Right renal pelvis (tissue), 4 donors: ENCODE data around the gene EML4. TPM values are rescaled to one million over a fixed set of nuclear protein-coding genes. Genes with fewer than 3 reads are reported as not detected.
"Not testable (repeated sequence)": the region's sequence is repeated elsewhere in the genome, so short reads cannot be mapped to it uniquely, and the experiment has no call there.

Source experiments
- DNase-seq, 4 donors: peaks; one replicate each; pipeline ENCODE4 v3.0.0-alpha.2; 2013; ENCODE audit warnings: low read depth in 4 of 4, low spot score in 3 of 4, missing footprints in 1 of 4
- polyA plus RNA-seq, 4 donors: library from polyadenylated mRNA; unstranded; fragments of 120-200 nt; gene quantifications; one replicate each; pipeline ENCODE4 v1.2.1, GENCODE V29; 2013; ENCODE audit not compliant: insufficient read length in 4 of 4

Gene EML4, protein sequence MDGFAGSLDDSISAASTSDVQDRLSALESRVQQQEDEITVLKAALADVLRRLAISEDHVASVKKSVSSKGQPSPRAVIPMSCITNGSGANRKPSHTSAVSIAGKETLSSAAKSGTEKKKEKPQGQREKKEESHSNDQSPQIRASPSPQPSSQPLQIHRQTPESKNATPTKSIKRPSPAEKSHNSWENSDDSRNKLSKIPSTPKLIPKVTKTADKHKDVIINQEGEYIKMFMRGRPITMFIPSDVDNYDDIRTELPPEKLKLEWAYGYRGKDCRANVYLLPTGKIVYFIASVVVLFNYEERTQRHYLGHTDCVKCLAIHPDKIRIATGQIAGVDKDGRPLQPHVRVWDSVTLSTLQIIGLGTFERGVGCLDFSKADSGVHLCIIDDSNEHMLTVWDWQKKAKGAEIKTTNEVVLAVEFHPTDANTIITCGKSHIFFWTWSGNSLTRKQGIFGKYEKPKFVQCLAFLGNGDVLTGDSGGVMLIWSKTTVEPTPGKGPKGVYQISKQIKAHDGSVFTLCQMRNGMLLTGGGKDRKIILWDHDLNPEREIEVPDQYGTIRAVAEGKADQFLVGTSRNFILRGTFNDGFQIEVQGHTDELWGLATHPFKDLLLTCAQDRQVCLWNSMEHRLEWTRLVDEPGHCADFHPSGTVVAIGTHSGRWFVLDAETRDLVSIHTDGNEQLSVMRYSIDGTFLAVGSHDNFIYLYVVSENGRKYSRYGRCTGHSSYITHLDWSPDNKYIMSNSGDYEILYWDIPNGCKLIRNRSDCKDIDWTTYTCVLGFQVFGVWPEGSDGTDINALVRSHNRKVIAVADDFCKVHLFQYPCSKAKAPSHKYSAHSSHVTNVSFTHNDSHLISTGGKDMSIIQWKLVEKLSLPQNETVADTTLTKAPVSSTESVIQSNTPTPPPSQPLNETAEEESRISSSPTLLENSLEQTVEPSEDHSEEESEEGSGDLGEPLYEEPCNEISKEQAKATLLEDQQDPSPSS
- 100 to 1,000 TPM in 3 of 4 donors, 10 to 100 TPM in 1; 91.4 to 124 (median 114) TPM for polyA plus RNA-seq

DNA sequence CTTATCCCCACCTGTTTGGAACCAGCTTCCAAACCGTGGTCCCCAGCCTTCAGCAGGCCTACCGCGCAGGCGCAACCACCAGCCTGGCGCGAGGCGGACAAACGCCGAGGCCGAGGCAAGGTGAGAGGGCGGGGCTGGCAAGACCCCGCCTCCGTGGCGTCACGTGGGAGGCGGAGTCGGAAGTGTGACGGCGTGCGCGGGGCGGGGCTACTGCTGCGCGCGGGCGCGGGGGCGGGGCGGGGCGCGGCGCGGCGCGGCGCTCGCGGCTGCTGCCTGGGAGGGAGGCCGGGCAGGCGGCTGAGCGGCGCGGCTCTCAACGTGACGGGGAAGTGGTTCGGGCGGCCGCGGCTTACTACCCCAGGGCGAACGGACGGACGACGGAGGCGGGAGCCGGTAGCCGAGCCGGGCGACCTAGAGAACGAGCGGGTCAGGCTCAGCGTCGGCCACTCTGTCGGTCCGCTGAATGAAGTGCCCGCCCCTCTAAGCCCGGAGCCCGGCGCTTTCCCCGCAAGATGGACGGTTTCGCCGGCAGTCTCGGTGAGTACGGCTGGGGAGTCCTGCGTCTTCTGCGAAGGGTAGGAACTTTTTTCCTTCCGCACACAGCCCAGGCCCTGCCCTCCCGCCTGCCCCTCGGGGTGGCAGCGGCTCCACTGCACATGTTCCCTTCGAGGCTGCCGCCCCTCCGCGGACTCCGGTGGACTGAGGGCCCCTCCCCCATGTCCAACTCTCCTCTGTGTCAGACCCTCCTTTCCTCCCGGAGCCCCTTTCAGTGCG lies at the start of gene EML4:
Gene EML4 (plus strand): TSS at position 254 of the 774 bp plus-strand sequence. CDS start 259 bp downstream, at position 513.
- DNase-seq = peak; percentile 82 to 87 (median 86)

DNA sequence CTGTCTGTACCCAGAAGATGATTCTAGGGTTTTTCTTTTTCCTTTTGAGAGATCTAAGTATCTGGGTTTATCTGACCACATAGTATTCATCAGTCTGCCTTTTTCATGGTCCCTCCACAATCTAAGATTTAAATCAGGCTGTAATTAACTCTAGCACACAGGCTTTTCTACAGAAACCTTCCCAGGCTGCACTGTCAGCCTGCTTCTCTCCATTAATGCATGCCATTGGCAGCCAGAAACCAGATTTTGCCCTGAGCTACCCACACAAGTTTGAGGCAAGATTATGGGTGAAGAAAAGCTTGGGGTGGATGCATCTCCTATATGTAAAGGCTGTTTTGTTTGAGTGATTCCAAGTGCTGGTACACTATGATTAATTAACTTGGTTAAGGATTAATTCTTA lies 45.7 kb upstream of the EML4 start:
- DNase-seq = no peak

DNA sequence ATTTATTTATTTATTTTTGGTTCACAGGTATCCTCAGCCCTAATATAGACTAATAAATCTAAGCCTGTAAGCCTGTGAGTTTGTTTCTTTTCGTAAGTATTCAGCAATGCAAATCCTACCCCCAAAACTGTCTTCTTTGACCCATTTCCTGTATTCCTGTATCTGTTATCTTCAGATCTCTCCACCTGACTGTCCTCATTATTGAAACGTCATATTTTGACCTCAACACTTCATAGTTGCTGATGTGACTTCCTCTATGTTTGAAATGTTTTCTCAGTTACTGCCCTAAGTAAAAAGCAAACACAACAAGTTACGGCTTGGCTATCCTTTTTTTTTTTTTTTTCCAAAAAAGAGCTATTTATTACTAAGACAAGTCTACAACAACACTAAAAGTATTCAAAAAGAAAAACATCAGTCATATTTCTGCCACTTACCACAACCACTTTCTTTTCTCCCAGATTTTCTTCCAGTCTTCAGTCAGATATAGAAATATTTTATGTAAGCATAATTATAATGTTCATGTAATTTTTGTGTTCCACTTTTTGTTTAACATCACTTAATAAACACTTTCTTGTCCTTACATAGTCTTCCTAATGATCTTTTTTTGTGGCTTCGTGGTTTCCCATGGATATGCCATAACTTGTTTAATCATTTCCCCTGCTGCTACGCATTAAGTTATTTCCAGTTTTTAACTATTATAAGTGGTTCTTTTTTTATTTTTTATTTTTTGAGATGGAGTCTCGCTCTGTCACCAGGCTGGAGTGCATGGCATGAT lies 45.0 kb upstream of the EML4 start:
- DNase-seq = no peak

DNA sequence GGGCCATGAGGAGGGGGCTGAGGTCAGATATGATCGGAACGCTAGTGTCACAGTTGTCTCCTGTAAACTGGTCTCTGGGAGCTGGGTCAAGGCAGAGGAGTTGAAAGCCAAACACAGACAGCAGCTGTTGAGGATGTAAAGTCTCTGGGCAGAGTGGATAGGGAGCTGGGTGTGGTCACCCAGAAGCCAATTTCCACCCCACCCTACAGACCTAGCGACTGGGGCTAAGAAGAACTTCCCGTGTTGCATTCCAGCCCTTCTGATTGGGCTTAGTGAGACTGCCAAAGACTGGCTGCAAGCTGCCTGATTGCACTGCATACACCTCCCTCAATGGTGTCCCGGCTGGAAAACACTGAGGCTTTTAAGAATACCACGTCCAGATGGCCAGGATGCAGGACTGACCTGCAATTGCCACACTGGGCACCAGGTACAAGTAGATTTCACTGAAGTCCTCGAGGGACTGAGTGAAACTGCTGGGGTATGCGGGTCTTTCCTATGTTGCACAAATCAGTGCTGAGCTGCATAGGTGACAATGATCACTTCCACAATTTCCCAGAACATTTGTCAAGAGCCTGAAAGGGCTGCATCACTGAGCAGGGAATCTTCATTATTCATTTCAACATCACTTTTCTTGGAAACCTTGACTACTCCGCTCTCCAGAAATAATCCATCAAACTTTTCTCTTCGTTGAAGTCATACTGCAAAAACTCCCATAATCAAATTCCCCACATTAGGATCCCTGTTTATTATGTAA lies 43.1 kb upstream of the EML4 start:
- no peak for DNase-seq

DNA sequence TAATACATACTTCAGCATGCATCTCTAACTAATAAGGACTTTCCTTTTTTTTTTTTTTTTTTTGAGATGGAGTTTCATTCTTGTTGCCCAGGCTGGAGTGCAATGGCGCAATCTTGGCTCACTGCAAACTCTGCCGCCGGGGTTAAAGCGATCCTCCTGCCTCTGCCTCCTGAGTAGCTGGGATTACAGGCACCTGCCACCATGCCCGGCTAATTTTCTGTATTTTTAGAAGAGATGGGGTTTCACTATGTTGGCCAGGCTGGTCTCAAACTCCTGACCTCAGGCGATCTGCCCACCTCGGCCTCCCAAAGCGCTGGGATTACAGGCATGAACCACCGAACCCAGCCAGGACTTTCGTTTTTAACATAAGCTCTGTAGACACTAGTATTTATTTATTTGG lies 42.3 kb upstream of the EML4 start:
- DNase-seq = not testable (repeated sequence)

DNA sequence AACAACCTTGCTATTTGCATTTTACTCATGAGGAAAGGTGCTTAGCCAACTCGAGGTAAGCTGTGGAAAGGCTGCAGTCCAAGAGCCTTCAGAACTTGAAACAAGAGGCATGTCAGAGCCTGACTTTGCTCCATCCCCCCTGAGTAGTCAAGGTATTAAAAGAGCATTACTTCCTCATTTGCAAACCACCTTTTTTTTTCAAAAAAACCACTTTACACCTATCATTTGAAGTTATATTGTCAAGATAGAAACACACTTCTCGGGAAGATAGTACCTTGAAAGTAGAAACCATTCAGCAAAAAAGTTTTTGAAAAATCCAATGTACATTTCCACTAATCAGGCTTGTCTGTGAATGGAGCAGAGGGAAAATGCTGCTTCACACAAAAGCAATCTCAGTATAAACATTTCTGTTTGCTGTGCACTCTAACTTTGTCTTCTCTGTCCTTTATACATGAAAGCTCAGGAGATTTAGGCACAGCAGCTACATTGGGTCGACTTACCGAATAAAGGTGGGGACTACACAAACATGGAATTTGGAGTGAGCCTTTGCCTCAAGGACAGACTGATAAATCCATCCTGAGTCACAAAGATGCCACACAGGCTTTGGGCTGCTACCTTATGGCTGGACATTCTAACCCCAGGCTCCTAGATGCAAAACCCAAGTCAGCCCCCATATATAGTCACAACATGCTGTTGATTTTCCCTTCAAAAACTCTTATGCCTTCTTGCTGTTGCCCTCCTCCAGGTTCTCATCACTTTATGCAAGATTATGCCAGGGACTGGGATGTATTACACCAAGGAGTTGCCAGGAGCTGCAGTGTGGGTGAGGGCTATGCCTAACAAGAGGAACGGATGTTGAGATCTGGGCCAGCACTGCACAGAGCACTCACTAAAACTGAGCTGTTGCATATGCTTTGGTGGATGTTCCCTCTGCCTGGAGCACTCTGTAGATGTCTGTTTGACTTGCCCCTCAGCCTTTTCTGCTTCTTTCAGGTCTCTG lies 41.4 kb upstream of the EML4 start:
- DNase-seq = no peak

DNA sequence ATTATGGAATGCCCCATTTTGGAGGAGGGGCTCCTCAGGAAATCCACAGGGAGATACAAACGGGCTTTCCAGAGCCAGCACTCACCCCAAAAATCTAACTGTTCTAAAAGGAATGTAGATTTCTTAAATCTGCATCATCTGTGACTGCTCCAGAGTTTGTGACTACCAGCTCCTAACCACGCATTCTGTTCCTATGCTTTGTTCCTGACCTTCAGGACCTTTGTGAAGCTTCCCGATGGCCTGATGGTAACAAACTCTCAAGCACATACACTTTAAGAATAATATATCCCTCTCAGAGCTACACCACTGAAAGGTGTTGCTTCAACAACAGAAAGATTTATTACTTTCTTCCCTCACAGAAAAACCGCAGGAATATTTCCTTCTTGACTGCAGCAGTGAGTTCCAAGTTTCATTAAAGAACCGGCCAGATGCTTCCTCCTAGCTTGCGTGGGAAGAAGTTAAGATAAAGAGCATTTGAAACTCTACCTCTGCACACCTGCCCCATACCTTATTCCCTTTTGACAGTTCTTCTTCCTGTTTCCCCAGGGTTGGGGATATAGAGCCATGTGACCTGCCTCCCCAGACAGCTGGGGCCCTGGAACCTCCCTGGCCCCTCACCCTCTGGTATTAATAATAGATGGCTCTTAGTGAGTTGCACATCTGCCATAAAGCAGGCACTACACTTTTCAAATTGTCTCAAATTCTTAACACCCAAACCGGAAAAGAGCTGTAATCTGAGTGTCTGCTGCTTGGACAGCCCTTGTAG lies 40.2 kb upstream of the EML4 start:
- DNase-seq = no peak

DNA sequence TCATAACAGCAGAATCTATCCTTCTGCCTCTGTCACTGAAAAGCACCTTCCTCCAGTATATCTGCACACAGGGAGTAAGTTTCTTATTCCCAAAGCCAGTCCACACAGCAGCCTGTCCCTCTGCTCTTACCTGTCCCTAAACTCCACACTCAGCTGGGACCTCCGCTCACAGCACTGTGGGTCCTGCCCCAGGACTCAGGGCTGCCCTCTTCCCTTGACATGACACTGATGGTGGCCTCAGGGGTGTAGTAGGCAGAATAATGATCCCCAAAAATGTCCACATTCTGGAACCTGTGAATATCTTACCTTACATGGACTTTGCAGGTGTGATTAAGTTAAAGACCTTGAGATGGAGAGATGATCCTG lies 39.7 kb upstream of the EML4 start:
- DNase-seq = no peak

DNA sequence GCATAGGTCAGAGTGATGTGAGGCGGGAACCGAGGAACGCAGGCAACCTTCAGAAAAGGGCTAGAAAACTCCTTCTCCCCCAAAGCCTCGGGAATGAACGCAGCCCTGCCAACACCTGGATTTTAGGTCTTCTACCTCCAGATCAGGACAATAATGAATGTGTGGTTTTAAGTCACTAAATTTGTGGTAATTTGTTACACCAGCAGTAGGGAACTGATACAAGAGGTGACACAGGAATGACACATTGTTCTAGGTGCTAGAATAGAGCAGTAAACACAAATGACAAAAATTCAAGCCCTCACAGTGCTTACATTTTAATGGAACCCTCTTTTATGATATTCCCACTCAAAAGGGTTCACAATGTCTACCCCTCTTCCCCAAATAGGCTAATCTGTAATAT lies 39.2 kb upstream of the EML4 start:
- no peak for DNase-seq

DNA sequence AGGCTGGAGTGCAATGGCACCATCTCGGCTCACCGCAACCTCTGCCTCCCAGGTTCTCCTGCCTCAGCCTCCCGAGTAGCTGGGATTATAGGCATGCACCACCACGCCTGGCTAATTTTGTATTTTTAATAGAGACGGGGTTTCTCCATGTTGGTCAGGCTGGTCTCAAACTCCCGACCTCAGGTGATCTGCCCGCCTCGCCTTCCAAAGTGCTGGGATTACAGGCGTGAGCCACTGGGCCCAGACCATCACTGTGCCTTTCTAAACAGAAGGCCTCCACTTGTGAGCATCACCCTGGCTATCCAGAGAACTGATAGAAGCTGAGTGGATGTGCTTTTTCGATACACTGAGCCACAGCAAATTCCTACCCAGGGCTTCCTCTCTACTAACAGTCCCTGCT lies 38.3 kb upstream of the EML4 start:
- DNase-seq = not testable (repeated sequence)

DNA sequence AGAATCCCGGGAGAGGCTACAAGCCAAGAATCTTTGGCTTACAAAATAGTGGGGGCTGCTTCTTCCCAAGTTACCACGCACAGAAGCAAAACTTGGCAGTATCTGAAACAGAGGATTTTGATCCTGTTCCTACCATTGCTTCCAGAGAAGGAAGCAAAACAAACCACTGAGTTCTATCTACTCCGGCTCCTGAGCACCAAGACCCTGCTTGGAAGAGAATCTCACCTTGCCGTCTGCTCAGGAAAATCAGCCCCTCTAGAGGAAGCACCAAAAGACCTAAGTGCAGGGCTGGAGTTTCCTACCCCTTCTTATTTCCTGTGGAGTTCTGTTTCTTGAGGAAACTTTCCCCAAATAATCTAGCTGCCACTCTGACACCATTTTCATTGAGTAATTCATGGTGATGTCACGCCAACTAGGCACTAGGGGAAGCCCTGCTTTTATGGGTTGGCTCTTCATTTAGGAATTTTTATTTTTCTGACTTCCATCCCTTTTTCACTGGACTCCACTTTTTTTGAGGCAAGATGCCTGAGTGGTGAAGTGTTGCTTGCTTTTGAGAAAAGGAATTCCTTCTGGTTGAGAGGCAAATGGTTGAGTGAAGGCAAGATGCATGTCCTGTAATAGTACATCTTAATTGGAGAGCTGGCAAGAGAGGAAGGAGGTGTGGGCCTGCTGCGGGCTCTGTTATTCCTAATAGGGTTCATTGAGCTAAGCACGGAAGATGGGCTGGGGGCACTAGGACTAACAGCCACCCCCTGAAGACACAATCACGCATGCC lies 36.8 kb upstream of the EML4 start:
- no peak for DNase-seq

DNA sequence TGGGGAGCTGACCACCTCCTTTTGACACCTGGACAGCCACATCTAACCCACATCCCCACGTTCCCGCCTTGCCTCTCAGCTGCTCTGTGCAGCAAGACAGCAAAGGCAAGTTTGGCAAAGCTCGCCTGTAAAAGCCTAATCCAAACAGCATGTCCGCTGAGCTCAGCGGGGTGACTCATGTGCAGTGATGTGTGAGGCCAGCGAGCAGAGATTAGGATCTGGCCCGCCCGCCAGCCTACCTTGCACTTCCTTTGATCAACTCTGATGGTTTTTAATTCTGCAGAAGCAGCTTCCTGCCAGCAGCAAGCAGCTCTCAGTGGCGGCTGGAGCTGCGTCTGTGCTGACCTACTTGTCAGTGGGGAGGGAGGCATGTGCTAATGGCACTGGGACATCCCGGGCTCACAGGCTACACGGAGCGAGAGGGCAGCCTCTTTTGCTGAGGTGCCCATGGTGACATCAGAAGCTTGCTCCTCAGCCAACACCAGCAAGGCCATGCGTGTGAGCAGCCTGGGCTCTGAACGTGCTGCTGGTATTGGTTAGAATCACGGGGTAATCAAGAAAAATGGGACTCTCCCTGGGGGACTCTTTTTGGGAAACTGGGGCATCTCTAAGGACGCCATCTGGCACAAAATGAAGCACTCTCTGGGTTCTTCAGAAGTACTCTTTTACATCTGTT lies 36.0 kb upstream of the EML4 start:
- DNase-seq = peak in 1 of 4 donors; percentile 67

DNA sequence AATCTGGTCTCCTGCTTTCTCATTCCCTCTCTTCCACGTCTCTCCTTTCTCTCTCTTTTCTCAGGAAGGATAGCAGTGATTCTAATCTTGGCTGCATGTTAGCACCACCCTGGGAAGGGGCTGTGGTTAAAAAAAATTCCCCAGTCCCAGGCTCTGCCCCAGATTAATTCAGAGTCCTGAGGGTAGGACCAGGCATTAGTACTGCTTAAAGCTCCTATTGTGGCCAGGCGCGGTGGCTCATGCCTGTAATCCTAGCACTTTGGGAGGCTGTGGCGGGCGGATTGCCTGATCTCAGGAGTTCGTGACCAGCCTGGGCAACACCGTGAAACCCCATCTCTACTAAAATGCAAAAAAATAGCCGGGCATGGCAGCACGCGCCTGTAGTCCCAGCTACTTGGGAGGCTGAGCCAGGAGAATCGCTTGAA lies 35.4 kb upstream of the EML4 start:
- DNase-seq = no peak

DNA sequence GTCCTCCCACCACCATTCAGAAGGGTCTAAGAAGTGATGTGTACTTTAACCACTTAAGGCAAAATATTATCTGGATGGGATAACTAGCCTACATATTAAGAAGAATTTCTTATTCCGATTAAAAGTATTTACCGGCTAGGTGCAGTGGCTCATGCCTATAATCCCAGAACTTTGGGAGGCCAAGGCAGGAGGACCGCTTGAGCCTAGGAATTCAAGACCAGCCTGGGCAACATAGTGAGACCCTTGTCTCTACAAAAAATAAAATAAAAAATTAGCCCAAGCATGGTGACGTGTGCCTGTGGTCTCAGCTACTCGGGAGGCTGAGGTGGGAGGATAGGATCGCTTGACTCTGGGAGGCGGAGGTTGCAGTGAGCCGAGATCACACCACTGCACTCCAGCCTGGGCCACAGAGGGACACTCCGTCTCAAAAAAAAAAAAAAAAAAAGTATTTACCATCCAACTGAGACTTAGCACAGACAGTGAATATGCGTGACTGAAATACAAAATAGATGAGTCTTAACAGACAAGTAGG lies 34.7 kb upstream of the EML4 start:
- not testable (repeated sequence) for DNase-seq
